ENCODE data around the gene DIS3L2. TPM values are rescaled to one million over a fixed set of nuclear protein-coding genes. Genes with fewer than 3 reads are reported as not detected.
"Not testable (repeated sequence)": the region's sequence is repeated elsewhere in the genome, so short reads cannot be mapped to it uniquely, and the experiment has no call there.

The DIS3L2 gene
- total and polyA plus RNA-seq, 2 donors, result 16.3 to 21.6 TPM

- H3K36me3 ChIP-seq (ENCODE audit: control insufficient read depth in 2 of 2, insufficient read depth in 2 of 2, low read length in 1 of 2); DNase-seq (ENCODE audit: low read depth in 6 of 9, low spot score in 9 of 9); H3K9me3 ChIP-seq (ENCODE audit: control insufficient read depth in 2 of 2, insufficient read depth in 1 of 2, low read length in 1 of 2); H3K4me1 ChIP-seq (ENCODE audit: control insufficient read depth in 2 of 2, insufficient read depth in 2 of 2, low read length in 2 of 2); H3K4me3 ChIP-seq (ENCODE audit: low read length in 2 of 2); H3K27ac ChIP-seq (ENCODE audit: low read depth in 1 of 2, low read length in 1 of 2): not testable (repeated sequence)
- 39% methylated on average over 58 of the region's 59 CpGs for WGBS
- H3K27me3 ChIP-seq (ENCODE audit: control insufficient read depth in 2 of 2, insufficient read depth in 1 of 2, low read length in 1 of 2), result peaks cover 6 to 69% of the 10 kb centered on the region in 2 donors
These were observed 419.9 kb downstream of the DIS3L2 start for GRCh38 chr2:232381204-232382031.

- Histone ChIP-seq H3K9me3 (ENCODE audit: control insufficient read depth in 2 of 2, insufficient read depth in 1 of 2, low read length in 1 of 2) (peaks cover 0 to 2% of the 10 kb centered on the region in 2 donors), H3K36me3 (ENCODE audit: control insufficient read depth in 2 of 2, insufficient read depth in 2 of 2, low read length in 1 of 2) (no peaks in the 10 kb centered on the region), H3K4me1 (ENCODE audit: control insufficient read depth in 2 of 2, insufficient read depth in 2 of 2, low read length in 2 of 2) (peaks cover 2 to 8% of the 10 kb centered on the region in 2 donors), H3K4me3 (ENCODE audit: low read length in 2 of 2) (no peak overlapping the region), H3K27ac (ENCODE audit: low read depth in 1 of 2, low read length in 1 of 2) (no peak overlapping the region), H3K27me3 (ENCODE audit: control insufficient read depth in 2 of 2, insufficient read depth in 1 of 2, low read length in 1 of 2) (peaks cover 17 to 79% of the 10 kb centered on the region in 2 donors)
- DNase-seq (ENCODE audit: low read depth in 6 of 9, low spot score in 9 of 9), result no peak
- WGBS, result 94% methylated on average over 18 of the region's 18 CpGs
These were observed 421.1 kb downstream of the DIS3L2 start for GRCh38 chr2:232382331-232383225.

- DNase-seq (ENCODE audit: low read depth in 6 of 9, low spot score in 9 of 9), result no peak
- Histone ChIP-seq H3K36me3 (ENCODE audit: control insufficient read depth in 2 of 2, insufficient read depth in 2 of 2, low read length in 1 of 2) (no peaks in the 10 kb centered on the region), H3K27ac (ENCODE audit: low read depth in 1 of 2, low read length in 1 of 2) (no peak overlapping the region), H3K4me1 (ENCODE audit: control insufficient read depth in 2 of 2, insufficient read depth in 2 of 2, low read length in 2 of 2) (peaks cover 2 to 14% of the 10 kb centered on the region in 2 donors), H3K9me3 (ENCODE audit: control insufficient read depth in 2 of 2, insufficient read depth in 1 of 2, low read length in 1 of 2) (peaks cover 4 to 5% of the 10 kb centered on the region in 2 donors), H3K4me3 (ENCODE audit: low read length in 2 of 2) (no peak overlapping the region), H3K27me3 (ENCODE audit: control insufficient read depth in 2 of 2, insufficient read depth in 1 of 2, low read length in 1 of 2) (peaks cover 18 to 92% of the 10 kb centered on the region in 2 donors)
- 93% methylated on average over 1 of the region's 1 CpG for WGBS
These were observed 423.0 kb downstream of the DIS3L2 start for GRCh38 chr2:232384466-232384865.

GRCh38 chr2:232385058-232385457 is 423.5 kb downstream of the DIS3L2 start:
- Histone ChIP-seq H3K27me3 (ENCODE audit: control insufficient read depth in 2 of 2, insufficient read depth in 1 of 2, low read length in 1 of 2) (peaks cover 18 to 92% of the 10 kb centered on the region in 2 donors), H3K4me1 (ENCODE audit: control insufficient read depth in 2 of 2, insufficient read depth in 2 of 2, low read length in 2 of 2) (peaks cover 2 to 14% of the 10 kb centered on the region in 2 donors)
- H3K27ac ChIP-seq (ENCODE audit: low read depth in 1 of 2, low read length in 1 of 2); H3K36me3 ChIP-seq (ENCODE audit: control insufficient read depth in 2 of 2, insufficient read depth in 2 of 2, low read length in 1 of 2); H3K9me3 ChIP-seq (ENCODE audit: control insufficient read depth in 2 of 2, insufficient read depth in 1 of 2, low read length in 1 of 2); DNase-seq (ENCODE audit: low read depth in 6 of 9, low spot score in 9 of 9); H3K4me3 ChIP-seq (ENCODE audit: low read length in 2 of 2): not testable (repeated sequence)

- DNase-seq (ENCODE audit: low read depth in 6 of 9, low spot score in 9 of 9), result no peak
- WGBS, result 42% methylated on average over 24 of the region's 24 CpGs
- peaks cover 21 to 98% of the 10 kb centered on the region in 2 donors for H3K27me3 ChIP-seq (ENCODE audit: control insufficient read depth in 2 of 2, insufficient read depth in 1 of 2, low read length in 1 of 2)
- no peaks in the 10 kb centered on the region for H3K36me3 ChIP-seq (ENCODE audit: control insufficient read depth in 2 of 2, insufficient read depth in 2 of 2, low read length in 1 of 2)
- H3K4me3 ChIP-seq (ENCODE audit: low read length in 2 of 2), result no peak overlapping the region
- no peak overlapping the region for H3K27ac ChIP-seq (ENCODE audit: low read depth in 1 of 2, low read length in 1 of 2)
- peaks cover 2 to 14% of the 10 kb centered on the region in 2 donors for H3K4me1 ChIP-seq (ENCODE audit: control insufficient read depth in 2 of 2, insufficient read depth in 2 of 2, low read length in 2 of 2)
- peaks cover 4 to 5% of the 10 kb centered on the region in 2 donors for H3K9me3 ChIP-seq (ENCODE audit: control insufficient read depth in 2 of 2, insufficient read depth in 1 of 2, low read length in 1 of 2)
These were observed 424.4 kb downstream of the DIS3L2 start for GRCh38 chr2:232385660-232386489.

GRCh38 chr2:232386490-232386739 is 424.9 kb downstream of the DIS3L2 start:
- H3K27ac ChIP-seq (ENCODE audit: low read depth in 1 of 2, low read length in 1 of 2), result no peak overlapping the region
- 27% methylated on average over 23 of the region's 23 CpGs for WGBS

More at GRCh38 chr2:232386490-232386739, 424.9 kb downstream of the DIS3L2 start:
- DNase-seq (ENCODE audit: low read depth in 6 of 9, low spot score in 9 of 9), result no peak
- H3K36me3 ChIP-seq (ENCODE audit: control insufficient read depth in 2 of 2, insufficient read depth in 2 of 2, low read length in 1 of 2), result no peaks in the 10 kb centered on the region
- peaks cover 4 to 5% of the 10 kb centered on the region in 2 donors for H3K9me3 ChIP-seq (ENCODE audit: control insufficient read depth in 2 of 2, insufficient read depth in 1 of 2, low read length in 1 of 2)
- peaks cover 2 to 14% of the 10 kb centered on the region in 2 donors for H3K4me1 ChIP-seq (ENCODE audit: control insufficient read depth in 2 of 2, insufficient read depth in 2 of 2, low read length in 2 of 2)
- peaks cover 21 to 98% of the 10 kb centered on the region in 2 donors for H3K27me3 ChIP-seq (ENCODE audit: control insufficient read depth in 2 of 2, insufficient read depth in 1 of 2, low read length in 1 of 2)
- no peak overlapping the region for H3K4me3 ChIP-seq (ENCODE audit: low read length in 2 of 2)

Other genes with a start within 250 kb of the DIS3L2 start
- 46.2 TPM for gene PDE6D, start 180.4 kb upstream of the DIS3L2 start, total RNA-seq
- 44.2 TPM for gene PDE6D, start 180.4 kb upstream of the DIS3L2 start, polyA plus RNA-seq
- 18.6 TPM for gene COPS7B, start 175.3 kb upstream of the DIS3L2 start, total RNA-seq
- gene COPS7B, start 175.3 kb upstream of the DIS3L2 start, polyA plus RNA-seq, result 29.0 TPM
- 8.5 TPM for gene NPPC, start 35.3 kb upstream of the DIS3L2 start, total RNA-seq
- gene NPPC, start 35.3 kb upstream of the DIS3L2 start, polyA plus RNA-seq, result 2.3 TPM